ENCODE data around the gene CUX1.

DNA sequence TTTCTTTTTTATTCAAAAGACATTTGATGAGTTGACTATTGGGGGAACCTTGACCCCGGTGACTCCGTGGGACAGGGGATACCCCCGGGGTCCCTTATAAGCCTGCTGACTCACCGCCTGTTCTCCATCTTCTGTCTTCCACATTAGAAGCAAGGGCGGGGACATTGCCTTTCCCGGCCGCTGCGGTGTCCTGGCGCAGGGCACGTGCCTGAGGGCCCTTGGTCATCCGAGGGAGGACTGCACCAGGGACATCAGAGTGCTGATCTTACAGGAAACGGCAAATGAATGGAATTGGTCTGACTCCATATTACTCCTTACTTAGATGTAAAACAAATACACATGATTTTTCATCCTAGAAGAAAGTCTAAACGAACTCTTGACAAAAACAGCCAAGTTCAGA, 170.1 kb downstream of the CUX1 start:
- TF ChIP-seq, protein P1, sequence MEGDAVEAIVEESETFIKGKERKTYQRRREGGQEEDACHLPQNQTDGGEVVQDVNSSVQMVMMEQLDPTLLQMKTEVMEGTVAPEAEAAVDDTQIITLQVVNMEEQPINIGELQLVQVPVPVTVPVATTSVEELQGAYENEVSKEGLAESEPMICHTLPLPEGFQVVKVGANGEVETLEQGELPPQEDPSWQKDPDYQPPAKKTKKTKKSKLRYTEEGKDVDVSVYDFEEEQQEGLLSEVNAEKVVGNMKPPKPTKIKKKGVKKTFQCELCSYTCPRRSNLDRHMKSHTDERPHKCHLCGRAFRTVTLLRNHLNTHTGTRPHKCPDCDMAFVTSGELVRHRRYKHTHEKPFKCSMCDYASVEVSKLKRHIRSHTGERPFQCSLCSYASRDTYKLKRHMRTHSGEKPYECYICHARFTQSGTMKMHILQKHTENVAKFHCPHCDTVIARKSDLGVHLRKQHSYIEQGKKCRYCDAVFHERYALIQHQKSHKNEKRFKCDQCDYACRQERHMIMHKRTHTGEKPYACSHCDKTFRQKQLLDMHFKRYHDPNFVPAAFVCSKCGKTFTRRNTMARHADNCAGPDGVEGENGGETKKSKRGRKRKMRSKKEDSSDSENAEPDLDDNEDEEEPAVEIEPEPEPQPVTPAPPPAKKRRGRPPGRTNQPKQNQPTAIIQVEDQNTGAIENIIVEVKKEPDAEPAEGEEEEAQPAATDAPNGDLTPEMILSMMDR (IDR thresholded peaks at IDR 0.05), result no peak
- TF ChIP-seq EZH2 (IDR thresholded peaks at IDR 0.05), result no peak
- TF ChIP-seq EZH2phosphoT487 (IDR thresholded peaks at IDR 0.05), result no peak

All from neural progenitor cell (in vitro differentiated cells).